ENCODE results near the gene JAK1.
"Not testable (repeated sequence)": the region's sequence is repeated elsewhere in the genome, so short reads cannot be mapped to it uniquely, and the experiment has no call there.

Gene JAK1

GRCh38 chr1:64966158-64966971 lies at the start of gene JAK1:
Gene JAK1 (minus strand): TSS chr1:64966549. CDS start chr1:64886264, 80,285 bp downstream.
- DNase-seq: peak; percentile 88

GRCh38 chr1:65014321-65014720 lies 48.0 kb upstream of the JAK1 start:
- no peak for DNase-seq

GRCh38 chr1:65011983-65012382 lies 45.6 kb upstream of the JAK1 start:
- DNase-seq: no peak

GRCh38 chr1:65009724-65010420 lies 43.5 kb upstream of the JAK1 start:
- DNase-seq: no peak

GRCh38 chr1:65009176-65009575 lies 42.8 kb upstream of the JAK1 start:
- DNase-seq: no peak

GRCh38 chr1:65006806-65007205 lies 40.5 kb upstream of the JAK1 start:
- DNase-seq: no peak

- DNase-seq: no peak
Observed at GRCh38 chr1:65003316-65003664, 36.9 kb upstream of the JAK1 start.

GRCh38 chr1:65002508-65003315 lies 36.4 kb upstream of the JAK1 start:
- peak; percentile 78 for DNase-seq

- no peak for DNase-seq
Observed at GRCh38 chr1:65002156-65002507, 35.8 kb upstream of the JAK1 start.

- peak; percentile 81 for DNase-seq
Observed at GRCh38 chr1:65001231-65001792, 35.0 kb upstream of the JAK1 start.

- not testable (repeated sequence) for DNase-seq
Observed at GRCh38 chr1:64998425-64998948, 32.1 kb upstream of the JAK1 start.

- no peak for DNase-seq
Observed at GRCh38 chr1:64996541-64997257, 30.4 kb upstream of the JAK1 start.

GRCh38 chr1:64995316-64995715 lies 29.0 kb upstream of the JAK1 start:
- DNase-seq: no peak

GRCh38 chr1:64986903-64987871 lies 20.8 kb upstream of the JAK1 start:
- no peak for DNase-seq

GRCh38 chr1:64984737-64985136 lies 18.4 kb upstream of the JAK1 start:
- DNase-seq: no peak

GRCh38 chr1:64984106-64984505 lies 17.8 kb upstream of the JAK1 start:
- no peak for DNase-seq

- DNase-seq: no peak
Observed at GRCh38 chr1:64983110-64983509, 16.8 kb upstream of the JAK1 start.

- DNase-seq: no peak
Observed at GRCh38 chr1:64981601-64982533, 15.5 kb upstream of the JAK1 start.

GRCh38 chr1:64980745-64981600 lies 14.6 kb upstream of the JAK1 start:
- no peak for DNase-seq
